Activated CD8-positive, alpha-beta memory T cell treated with anti-CD3 and anti-CD28 coated beads, Interleukin-2, amount 50 U/mL, for 24 hours (primary cell): ENCODE results near the gene STAT3.
"Not testable (repeated sequence)": the region's sequence is repeated elsewhere in the genome, so short reads cannot be mapped to it uniquely, and the experiment has no call there.

Experiments
- DNase-seq: peaks from one replicate; pipeline ENCODE4 v3.0.0-alpha.2; 2020; ENCODE audit errors: extremely low read depth

Gene STAT3

DNA sequence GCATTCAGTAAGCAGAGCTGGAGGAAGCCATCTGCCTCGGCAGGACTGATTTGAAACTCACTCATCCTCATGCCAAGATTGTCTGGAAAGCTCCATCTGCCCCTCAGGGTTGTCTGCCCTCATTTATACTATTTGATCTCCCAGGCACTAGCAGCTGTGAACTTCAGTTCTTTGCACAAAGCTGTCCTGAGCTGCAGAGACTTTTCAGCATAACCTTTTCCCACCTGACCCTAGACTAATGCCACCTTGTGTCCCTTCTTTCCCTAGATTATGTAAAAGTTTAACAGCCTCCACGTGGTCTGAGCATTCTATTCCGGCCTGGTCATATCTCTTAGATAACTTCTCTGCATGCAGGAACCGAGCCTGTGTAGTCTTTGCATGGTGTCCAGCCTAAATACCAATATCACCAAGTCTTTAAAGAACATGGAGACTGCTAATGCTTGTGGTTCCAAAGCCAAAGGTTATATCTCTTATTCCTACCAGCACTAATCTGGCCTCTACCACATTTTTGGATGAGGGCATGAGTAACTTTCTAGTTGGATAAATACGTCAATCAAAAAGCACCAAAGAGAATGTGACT, 70.9 kb downstream of the STAT3 start:
- no peak for DNase-seq

DNA sequence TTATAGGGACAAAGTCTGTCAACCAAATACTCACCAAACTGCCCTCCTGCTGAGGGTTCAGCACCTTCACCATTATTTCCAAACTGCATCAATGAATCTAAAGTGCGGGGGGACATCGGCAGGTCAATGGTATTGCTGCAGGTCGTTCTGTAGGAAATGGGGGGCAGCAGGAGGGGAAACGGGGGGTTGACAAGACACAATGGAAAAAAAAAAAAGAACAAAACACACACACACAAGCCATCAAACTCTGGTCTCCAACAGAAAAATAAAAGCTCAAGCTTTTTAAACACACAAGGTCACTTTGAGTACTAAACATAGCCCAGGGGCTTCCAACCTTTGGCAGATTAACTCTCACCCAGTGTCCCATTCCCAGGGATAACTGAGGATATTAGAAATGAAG, 71.5 kb downstream of the STAT3 start:
- DNase-seq = no peak

GRCh38 chr17:42315402-42316156, 72.7 kb downstream of the STAT3 start:
- no peak for DNase-seq

GRCh38 chr17:42313773-42314566, 74.3 kb downstream of the STAT3 start:
- DNase-seq = no peak

DNA sequence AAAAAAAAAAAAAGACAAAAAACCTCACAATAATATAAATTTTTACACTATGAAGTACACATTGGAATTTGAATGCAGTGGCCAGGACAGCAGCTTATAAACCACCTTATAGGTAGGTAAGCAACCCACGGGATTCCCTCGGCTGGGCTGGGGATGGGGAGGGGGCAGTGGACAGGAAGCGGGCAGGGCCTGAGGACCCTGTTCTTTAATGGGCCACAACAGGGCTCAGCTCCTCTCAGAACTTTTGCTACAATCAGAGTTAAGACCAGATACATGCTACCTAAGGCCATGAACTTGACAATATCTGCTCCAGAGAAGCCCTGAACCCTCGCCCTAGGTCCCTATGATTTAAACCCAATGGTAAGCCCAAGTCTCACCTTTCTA, 74.9 kb downstream of the STAT3 start:
- DNase-seq = no peak

DNA sequence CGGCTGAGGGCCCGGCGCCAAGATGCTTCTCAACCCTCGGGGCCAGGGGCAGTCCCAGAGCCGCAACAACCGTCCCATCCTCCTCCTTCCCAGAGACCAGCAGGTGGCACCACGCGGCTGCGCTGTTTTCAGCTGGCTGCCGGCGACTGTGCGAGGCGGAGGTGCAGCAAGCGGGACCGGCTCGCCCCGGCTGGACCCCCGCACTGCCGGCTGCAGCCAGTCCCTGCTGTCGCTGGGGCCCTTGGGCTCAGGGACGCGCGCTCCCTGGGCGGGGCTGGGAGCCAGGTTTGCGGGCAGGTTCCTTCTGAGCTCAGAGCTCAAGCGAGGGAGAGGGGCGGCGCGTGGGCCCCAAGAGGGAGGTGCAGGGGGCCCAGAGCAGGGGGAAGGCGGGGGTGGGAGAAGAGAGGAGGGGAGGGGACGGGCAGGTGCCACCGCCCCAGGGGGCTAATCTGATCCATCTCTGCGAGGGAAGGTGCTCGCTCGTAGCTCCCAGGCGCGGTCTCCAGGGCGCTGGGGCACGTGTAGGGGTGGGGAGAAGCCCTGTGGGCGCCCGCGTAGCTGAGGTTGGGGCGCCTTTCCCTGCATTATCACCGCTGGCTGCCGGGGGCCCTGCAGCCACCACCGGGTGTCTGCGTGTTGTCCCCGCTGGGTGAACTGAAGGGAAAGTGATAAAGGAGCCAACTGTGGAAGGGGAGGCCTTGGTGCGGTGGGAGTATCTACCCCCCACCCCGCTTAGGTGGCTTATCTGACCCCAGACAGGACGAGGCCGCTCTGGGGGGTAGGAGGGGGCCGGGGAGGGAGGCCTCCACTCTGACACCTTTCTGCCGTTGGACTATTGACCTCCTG, 75.7 kb downstream of the STAT3 start:
- DNase-seq = peak; percentile 41

DNA sequence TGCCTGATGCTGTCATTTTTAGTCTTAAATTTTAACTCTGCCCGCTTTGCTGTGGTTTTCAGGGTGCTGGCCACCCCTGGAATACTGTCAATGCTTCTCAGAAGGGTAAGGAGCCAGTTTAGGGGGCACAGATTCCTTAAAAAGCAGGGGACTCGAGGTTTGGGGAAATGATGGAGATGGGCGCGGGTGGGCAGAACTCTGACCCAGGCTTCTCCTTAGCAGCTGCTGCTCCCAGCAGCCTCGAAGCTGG, 76.3 kb downstream of the STAT3 start:
- no peak for DNase-seq

- no peak for DNase-seq
Measured at GRCh38 chr17:42311240-42312034, 76.8 kb downstream of the STAT3 start.

DNA sequence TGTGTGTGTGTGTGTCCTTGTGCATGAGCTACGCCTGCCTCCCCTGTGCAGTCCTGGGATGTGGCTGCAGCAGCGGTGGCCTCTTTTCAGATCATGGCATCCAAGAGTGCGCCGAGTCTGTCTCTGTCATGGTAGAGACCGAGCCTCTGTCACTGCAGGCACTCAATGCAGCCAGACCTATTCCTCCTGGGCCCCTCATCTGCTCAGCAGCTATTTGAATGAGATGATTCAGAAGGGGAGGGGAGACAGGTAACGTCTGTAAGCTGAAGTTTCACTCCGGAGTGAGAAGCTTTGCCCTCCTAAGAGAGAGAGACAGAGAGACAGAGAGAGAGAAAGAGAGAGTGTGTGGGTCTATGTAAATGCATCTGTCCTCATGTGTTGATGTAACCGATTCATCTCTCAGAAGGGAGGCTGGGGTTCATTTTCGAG, 77.4 kb downstream of the STAT3 start:
- DNase-seq = no peak

- DNase-seq = no peak
Measured at GRCh38 chr17:42309986-42310786, 78.1 kb downstream of the STAT3 start.

GRCh38 chr17:42309142-42309541, 79.1 kb downstream of the STAT3 start:
- DNase-seq = no peak

GRCh38 chr17:42308446-42308845, 79.8 kb downstream of the STAT3 start:
- DNase-seq = no peak

DNA sequence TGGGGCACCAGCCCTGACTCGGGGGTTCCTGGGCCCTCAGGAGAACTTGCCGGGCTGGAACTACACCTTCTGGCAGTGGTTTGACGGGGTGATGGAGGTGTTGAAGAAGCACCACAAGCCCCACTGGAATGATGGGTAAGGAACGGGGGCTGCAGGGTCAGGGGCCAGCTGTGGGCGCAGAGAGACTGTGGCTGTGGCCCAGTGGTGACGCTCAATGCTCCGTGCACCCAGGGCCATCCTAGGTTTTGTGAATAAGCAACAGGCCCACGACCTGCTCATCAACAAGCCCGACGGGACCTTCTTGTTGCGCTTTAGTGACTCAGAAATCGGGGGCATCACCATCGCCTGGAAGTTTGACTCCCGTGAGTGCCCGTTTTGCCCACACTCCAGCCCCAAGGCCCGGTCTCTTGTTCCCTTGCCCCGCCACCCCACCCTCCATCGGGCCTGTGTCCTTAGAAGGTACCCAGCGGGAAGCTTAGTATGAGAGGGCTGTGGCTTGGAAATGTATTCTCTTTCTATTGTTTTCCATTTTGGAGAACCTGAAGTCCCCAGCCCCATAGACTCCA, 80.8 kb downstream of the STAT3 start:
- DNase-seq = no peak

DNA sequence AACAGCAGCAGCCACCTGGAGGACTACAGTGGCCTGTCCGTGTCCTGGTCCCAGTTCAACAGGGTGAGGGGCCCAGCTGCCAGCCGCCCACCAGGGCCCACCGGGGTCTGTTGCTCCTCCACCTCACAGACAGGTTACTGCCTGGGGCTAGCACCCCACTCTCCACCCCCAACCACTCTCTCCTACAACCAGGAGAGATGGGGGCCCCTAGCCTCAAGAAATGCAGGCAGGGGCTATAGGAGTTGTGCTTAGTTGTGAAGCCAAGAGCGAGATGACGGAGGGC, 81.9 kb downstream of the STAT3 start:
- DNase-seq = no peak

DNA sequence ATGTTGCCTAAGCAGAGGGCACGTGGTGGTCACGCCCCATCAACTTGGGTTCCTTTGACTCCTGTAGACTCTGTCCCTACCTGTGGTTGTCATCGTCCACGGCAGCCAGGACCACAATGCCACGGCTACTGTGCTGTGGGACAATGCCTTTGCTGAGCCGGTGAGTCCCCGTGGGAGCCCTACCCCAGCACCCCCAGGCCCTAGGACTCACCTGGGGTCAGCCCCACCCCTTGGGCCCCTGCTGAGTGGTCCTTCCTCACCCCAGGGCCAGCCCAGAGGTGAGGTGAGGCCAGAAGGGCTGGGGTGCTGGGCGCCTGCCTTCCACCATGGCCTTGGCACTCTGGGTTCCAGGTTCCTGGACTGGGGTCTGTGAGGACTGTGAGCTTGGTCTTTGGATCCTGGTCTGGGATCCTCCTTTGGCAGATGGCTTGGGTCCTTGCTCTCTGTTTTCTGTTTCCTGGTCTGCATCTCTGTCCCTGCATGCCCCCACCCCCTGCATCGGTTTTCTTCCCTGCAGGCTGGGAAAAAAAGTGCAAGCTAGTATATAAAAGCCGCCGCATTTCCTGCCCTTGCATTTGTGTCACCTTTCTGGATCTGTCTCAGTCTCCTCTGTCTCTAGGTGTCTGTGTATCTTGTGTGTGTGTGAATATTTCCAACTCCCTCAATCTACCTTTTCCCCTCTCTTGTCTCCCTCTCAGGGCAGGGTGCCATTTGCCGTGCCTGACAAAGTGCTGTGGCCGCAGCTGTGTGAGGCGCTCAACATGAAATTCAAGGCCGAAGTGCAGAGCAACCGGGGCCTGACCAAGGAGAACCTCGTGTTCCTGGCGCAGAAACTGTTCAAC, 82.5 kb downstream of the STAT3 start:
- no peak for DNase-seq

DNA sequence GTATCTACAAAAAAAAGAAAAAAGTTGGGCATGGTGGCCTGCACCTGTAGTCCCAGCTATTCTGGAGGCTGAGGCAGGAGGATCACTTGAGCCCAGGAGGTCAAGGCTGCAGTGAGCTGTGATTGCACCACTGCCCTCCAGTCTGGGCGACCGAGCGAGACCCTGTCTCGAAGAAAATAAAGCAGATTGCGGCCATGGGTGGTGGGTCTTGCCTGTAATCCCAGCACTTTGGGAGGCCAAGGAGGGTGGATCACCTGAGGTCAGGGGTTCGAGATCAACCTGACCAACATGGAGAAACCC, 83.3 kb downstream of the STAT3 start:
- not testable (repeated sequence) for DNase-seq

DNA sequence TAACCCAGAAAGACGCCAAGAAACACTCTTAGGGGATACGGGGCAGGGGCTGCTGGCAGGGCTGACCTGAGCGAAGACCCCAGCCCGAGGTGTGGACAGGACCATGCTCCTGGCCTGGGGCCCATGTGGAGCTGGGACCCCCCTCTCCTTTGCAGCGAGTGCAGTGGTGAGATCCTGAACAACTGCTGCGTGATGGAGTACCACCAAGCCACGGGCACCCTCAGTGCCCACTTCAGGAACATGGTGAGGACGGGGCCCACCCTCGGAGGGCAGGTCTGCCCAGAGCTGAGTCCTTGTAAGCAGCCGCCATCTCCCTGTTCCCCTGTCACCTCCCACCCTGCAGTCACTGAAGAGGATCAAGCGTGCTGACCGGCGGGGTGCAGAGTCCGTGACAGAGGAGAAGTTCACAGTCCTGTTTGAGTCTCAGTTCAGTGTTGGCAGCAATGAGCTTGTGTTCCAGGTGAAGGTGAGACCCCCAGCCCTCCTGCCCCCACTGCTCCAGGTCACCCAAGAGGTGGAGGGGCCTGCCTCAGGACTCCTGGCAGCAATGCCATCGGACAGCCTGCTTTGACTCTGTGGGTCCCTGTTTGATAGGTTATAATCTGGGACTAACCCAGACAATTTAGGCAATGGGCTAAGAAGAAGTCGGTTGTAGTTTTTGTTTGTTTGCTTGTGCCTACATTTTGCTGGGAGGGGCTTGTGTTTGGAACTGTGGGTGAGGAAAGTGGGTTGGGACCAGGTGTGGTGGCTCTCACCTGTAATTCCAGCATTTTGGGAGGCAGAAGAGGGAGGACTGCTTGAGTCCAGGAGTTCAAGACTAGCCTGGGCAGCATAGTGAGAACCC, 83.8 kb downstream of the STAT3 start:
- no peak for DNase-seq

DNA sequence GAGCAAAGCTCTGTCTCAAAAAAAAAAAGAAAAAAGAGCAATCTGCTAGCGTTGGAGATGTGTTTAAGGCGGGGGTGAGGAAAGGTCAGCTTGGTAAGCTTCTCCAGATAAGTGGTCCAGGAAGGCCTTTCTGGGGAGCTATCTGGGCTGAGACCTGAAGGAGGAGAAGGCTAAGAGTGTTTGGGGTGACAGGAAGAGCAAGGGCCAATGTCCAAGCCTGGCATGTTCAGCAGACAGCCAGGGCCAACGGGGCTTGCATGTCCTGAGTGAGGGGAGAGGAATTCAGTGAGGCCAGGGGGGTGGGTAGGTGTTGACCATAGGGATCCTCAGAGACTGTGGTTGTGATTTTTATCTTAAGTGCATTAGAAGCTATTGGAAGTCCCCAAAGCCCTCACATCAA, 84.5 kb downstream of the STAT3 start:
- no peak for DNase-seq

GRCh38 chr17:42301022-42301421, 87.2 kb downstream of the STAT3 start:
- no peak for DNase-seq
